OCI-LY1 (cell line): ENCODE data around the gene ATP6V1G2.

Experiments used
- H2AFZ ChIP-seq: fragments of 200-600 bp; sonication (generic), shearing (Covaris generic); 2 replicates; pipeline ENCODE4 v1.6.0; 2014; ENCODE audit warnings: antibody characterized with exemption, mild to moderate bottlenecking, low read length
- H3F3A ChIP-seq: fragments of 200-600 bp; sonication (generic), shearing (Covaris generic); 2 replicates; pipeline ENCODE4 v1.6.0; 2014; ENCODE audit warnings: mild to moderate bottlenecking, antibody characterized with exemption, low read length, moderate library complexity; ENCODE audit not compliant: insufficient read depth
- H3K27ac ChIP-seq: fragments of 200-600 bp; sonication (generic); 2 replicates; pipeline ENCODE4 v1.5.1; 2014; ENCODE audit warnings: low read length, mixed run types, mild to moderate bottlenecking, low read depth; ENCODE audit not compliant: poor library complexity, severe bottlenecking
- H3K27me3 ChIP-seq: fragments of 200-600 bp; sonication (generic); 2 replicates; pipeline ENCODE4 v1.6.0; 2014; ENCODE audit warnings: antibody characterized with exemption, mild to moderate bottlenecking, low read length, moderate library complexity; ENCODE audit not compliant: insufficient read depth
- H3K36me3 ChIP-seq: fragments of 200-600 bp; sonication (generic); 2 replicates; pipeline ENCODE4 v1.6.1; 2014; ENCODE audit warnings: mild to moderate bottlenecking, antibody characterized with exemption, low read length, moderate library complexity, mixed read lengths; ENCODE audit not compliant: insufficient read depth
- H3K4me1 ChIP-seq: fragments of 200-600 bp; sonication (generic); 2 replicates; pipeline ENCODE4 v1.5.1; 2014; ENCODE audit warnings: mild to moderate bottlenecking, low read length, moderate library complexity; ENCODE audit not compliant: insufficient read depth, severe bottlenecking
- H3K4me2 ChIP-seq: fragments of 200-600 bp; sonication (generic), shearing (Covaris generic); 2 replicates; pipeline ENCODE4 v1.6.1; 2014; ENCODE audit warnings: low read length
- H3K4me3 ChIP-seq: fragments of 200-600 bp; sonication (generic); 2 replicates; pipeline ENCODE4 v1.5.1; 2014; ENCODE audit warnings: low read length, low read depth, mild to moderate bottlenecking, mixed read lengths; ENCODE audit not compliant: poor library complexity, severe bottlenecking
- H3K79me2 ChIP-seq: fragments of 200-600 bp; shearing (Covaris generic); 2 replicates; pipeline ENCODE4 v1.6.1; 2016; ENCODE audit warnings: mixed run types, low read length, mixed read lengths; ENCODE audit not compliant: insufficient read depth
- H3K9ac ChIP-seq: fragments of 200-600 bp; sonication (generic), shearing (Covaris generic); 2 replicates; pipeline ENCODE4 v1.6.1; 2014; ENCODE audit warnings: mild to moderate bottlenecking, low read length, mixed read lengths
- H3K9me2 ChIP-seq: fragments of 200-600 bp; sonication (generic), shearing (Covaris generic); 2 replicates; pipeline ENCODE4 v1.6.1; 2014; ENCODE audit warnings: low read depth, mild to moderate bottlenecking, low read length, mixed read lengths
- H3K9me3 ChIP-seq: fragments of 200-600 bp; shearing (Covaris generic); 2 replicates; pipeline ENCODE4 v1.6.1; 2014; ENCODE audit warnings: low read length, mixed read lengths
- H4K20me1 ChIP-seq: fragments of 200-600 bp; sonication (generic), shearing (Covaris generic); 2 replicates; pipeline ENCODE4 v1.6.0; 2016; ENCODE audit warnings: mild to moderate bottlenecking, low read length; ENCODE audit not compliant: insufficient read depth
- CTCF ChIP-seq: fragments of 200-600 bp; sonication (generic), shearing (Covaris generic); IDR thresholded peaks from 2 replicates; pipeline ENCODE4 v1.5.1; 2017; ENCODE audit warnings: mild to moderate bottlenecking, antibody characterized with exemption, low read length, moderate library complexity, mixed read lengths
- EZH2 ChIP-seq: fragments of 200-600 bp; sonication (generic), shearing (Covaris generic); IDR thresholded peaks from 2 replicates; pipeline ENCODE4 v1.8.0; 2017; ENCODE audit warnings: borderline replicate concordance, mixed run types, mild to moderate bottlenecking, antibody characterized with exemption, low read length, moderate library complexity, mixed read lengths

The ATP6V1G2 gene

GRCh38 chr6:31544676-31545075 is 1.7 kb downstream of the ATP6V1G2 start:
- H3K36me3 ChIP-seq, result peaks cover 21% of the 10 kb centered on the region
- TF ChIP-seq EZH2 (no peak), CTCF (no peak)

GRCh38 chr6:31543639-31544038 is 2.8 kb downstream of the ATP6V1G2 start:
- no peak overlapping the region for H3K4me3 ChIP-seq
- no peaks in the 10 kb centered on the region for H4K20me1 ChIP-seq
- TF ChIP-seq CTCF (no peak), EZH2 (no peak)
- H3K27me3 ChIP-seq, result no peaks in the 10 kb centered on the region
- H2AFZ ChIP-seq, result no peak overlapping the region
- peaks cover 70% of the 10 kb centered on the region for H3K4me1 ChIP-seq
- peak overlapping the region; percentile 84 for H3K27ac ChIP-seq
- no peaks in the 10 kb centered on the region for H3F3A ChIP-seq
- H3K4me2 ChIP-seq, result no peak overlapping the region
- H3K36me3 ChIP-seq, result peaks cover 27% of the 10 kb centered on the region
- no peak overlapping the region for H3K9ac ChIP-seq
- H3K9me2 ChIP-seq, result no peaks in the 10 kb centered on the region
- H3K9me3 ChIP-seq, result no peaks in the 10 kb centered on the region
- peaks cover 31% of the 10 kb centered on the region for H3K79me2 ChIP-seq

More at GRCh38 chr6:31544676-31545075, 1.7 kb downstream of the ATP6V1G2 start:
- H3K79me2 ChIP-seq, result peaks cover 21% of the 10 kb centered on the region
- H3K4me2 ChIP-seq, result peak overlapping the region; percentile 92; the same call in 1 of the 2 replicates
- H3K9ac ChIP-seq, result no peak overlapping the region; the same call in 1 of the 2 replicates
- H2AFZ ChIP-seq, result no peak overlapping the region
- peaks cover 70% of the 10 kb centered on the region for H3K4me1 ChIP-seq
- H3K9me3 ChIP-seq, result no peaks in the 10 kb centered on the region
- no peaks in the 10 kb centered on the region for H3F3A ChIP-seq
- H4K20me1 ChIP-seq, result no peaks in the 10 kb centered on the region
- H3K27ac ChIP-seq, result peak overlapping the region; percentile 47
- no peaks in the 10 kb centered on the region for H3K27me3 ChIP-seq
- no peaks in the 10 kb centered on the region for H3K9me2 ChIP-seq
- H3K4me3 ChIP-seq, result peak overlapping the region; percentile 64

GRCh38 chr6:31541658-31542521 is 4.5 kb downstream of the ATP6V1G2 start, which contains the start of gene DDX39B:
Gene DDX39B (minus strand): TSS chr6:31542003. CDS start chr6:31540532, 1,471 bp downstream.
- peaks cover 58% of the 10 kb centered on the region for H3K4me1 ChIP-seq
- H3K4me2 ChIP-seq, result peak within 1 kb of the TSS; percentile 87
- peak within 1 kb of the TSS; percentile 84 for H3K27ac ChIP-seq
- no peaks in the 10 kb centered on the region for H3K9me3 ChIP-seq
- no peaks in the 10 kb centered on the region for H3F3A ChIP-seq
- no peaks in the 10 kb centered on the region for H3K27me3 ChIP-seq
- peak within 1 kb of the TSS; percentile 91 for H3K9ac ChIP-seq
- H3K36me3 ChIP-seq, result peaks cover 42% of the 10 kb centered on the region
- no peak for TF ChIP-seq EZH2
- TF ChIP-seq CTCF, result no peak
- peaks cover 39% of the 10 kb centered on the region for H3K79me2 ChIP-seq
- no peaks in the 10 kb centered on the region for H3K9me2 ChIP-seq
- no peaks in the 10 kb centered on the region for H4K20me1 ChIP-seq
- H3K4me3 ChIP-seq, result peak within 1 kb of the TSS; percentile 81
- H2AFZ ChIP-seq, result no peak within 1 kb of the TSS
